IPS-15b (cell line): ENCODE data around the gene TGFBR2.
"Not testable (repeated sequence)": the region's sequence is repeated elsewhere in the genome, so short reads cannot be mapped to it uniquely, and the experiment has no call there.

Source experiments
- H3K27me3 ChIP-seq: one replicate; pipeline ENCODE4 v1.6.1; 2013; ENCODE audit warnings: low read length; ENCODE audit not compliant: control insufficient read depth, insufficient read depth
- H3K36me3 ChIP-seq: one replicate; pipeline ENCODE4 v1.6.1; 2013; ENCODE audit warnings: low read length; ENCODE audit not compliant: control insufficient read depth, insufficient read depth
- H3K4me1 ChIP-seq: one replicate; pipeline ENCODE4 v1.6.1; 2013; ENCODE audit warnings: mild to moderate bottlenecking, low read length; ENCODE audit not compliant: control insufficient read depth, insufficient read depth
- H3K4me3 ChIP-seq: one replicate; pipeline ENCODE4 v1.5.1; 2013; ENCODE audit warnings: low read depth, low read length
- H3K9ac ChIP-seq: one replicate; pipeline ENCODE4 v1.6.1; 2013; ENCODE audit warnings: low read depth, mild to moderate bottlenecking, low read length
- H3K9me3 ChIP-seq: one replicate; pipeline ENCODE4 v1.6.1; 2013; ENCODE audit warnings: mild to moderate bottlenecking, low read length; ENCODE audit not compliant: control insufficient read depth, insufficient read depth

Gene TGFBR2

DNA sequence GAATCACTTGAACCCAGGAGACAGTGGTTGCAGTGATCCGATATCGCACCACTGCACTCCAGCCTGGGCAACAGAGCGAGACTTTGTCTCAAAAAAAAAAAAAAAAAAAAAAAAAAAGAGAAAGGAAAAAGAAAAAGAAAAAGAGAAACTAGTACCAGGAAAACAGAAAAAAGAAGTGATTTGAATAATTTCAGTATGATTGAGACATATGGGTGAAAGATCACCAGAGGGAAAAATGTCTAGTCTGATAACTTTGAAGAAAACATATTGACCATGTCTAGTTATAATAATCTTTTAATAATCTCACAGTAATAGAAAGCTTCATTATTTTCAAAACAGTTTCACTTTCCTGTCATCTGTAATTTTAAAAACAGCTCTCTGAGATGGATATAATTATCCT is 16.4 kb downstream of the TGFBR2 start:
- no peaks in the 10 kb centered on the region for H3K4me1 ChIP-seq

DNA sequence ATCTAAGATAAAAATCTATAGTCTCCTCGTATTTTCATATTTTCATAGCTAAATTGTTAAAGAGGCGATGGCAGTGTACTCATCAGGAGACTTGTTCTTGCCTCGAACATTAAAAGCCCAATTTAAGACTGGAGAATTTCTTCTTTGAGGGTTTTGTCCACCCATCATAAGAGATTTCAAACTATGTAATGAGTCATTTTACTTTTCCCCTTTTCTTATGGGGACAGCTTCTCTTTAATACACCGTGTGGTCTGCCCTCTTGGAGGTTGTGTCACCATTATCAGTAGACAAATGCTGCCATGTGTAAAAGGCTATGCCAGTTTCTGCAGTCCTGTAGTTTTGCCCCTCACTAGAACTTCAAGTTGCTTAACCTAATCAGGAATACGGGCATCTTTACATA is 16.9 kb downstream of the TGFBR2 start:
- Histone ChIP-seq H3K36me3 (no peaks in the 10 kb centered on the region), H3K9me3 (no peaks in the 10 kb centered on the region), H3K9ac (no peak overlapping the region), H3K27me3 (no peaks in the 10 kb centered on the region), H3K4me3 (no peak overlapping the region), H3K4me1 (no peaks in the 10 kb centered on the region)

More for the DNA sequence above, 16.4 kb downstream of the TGFBR2 start:
- Histone ChIP-seq H3K9ac (no peak overlapping the region), H3K4me3 (no peak overlapping the region), H3K27me3 (no peaks in the 10 kb centered on the region), H3K36me3 (no peaks in the 10 kb centered on the region), H3K9me3 (no peaks in the 10 kb centered on the region)

DNA sequence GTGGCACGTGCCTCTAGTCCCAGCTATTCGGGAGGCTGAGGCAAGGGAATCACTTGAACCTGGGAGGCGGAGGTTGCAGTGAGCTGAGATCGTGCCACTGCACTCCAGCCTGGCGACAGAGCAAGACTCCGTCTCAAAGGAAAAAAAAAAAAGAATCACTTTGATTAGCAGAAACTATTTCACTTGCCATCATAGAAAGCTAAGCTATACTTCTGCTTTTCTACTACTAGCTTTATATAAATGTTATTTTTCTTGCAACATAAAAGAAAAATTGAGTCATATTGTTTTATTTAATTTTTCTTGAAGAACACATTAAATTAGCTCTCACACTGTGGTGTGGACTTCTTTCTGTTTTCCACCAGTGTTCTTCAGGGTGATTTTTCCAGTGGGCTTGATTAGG is 18.1 kb downstream of the TGFBR2 start:
- not testable (repeated sequence) for H3K9ac ChIP-seq, H3K4me1 ChIP-seq, H3K36me3 ChIP-seq

DNA sequence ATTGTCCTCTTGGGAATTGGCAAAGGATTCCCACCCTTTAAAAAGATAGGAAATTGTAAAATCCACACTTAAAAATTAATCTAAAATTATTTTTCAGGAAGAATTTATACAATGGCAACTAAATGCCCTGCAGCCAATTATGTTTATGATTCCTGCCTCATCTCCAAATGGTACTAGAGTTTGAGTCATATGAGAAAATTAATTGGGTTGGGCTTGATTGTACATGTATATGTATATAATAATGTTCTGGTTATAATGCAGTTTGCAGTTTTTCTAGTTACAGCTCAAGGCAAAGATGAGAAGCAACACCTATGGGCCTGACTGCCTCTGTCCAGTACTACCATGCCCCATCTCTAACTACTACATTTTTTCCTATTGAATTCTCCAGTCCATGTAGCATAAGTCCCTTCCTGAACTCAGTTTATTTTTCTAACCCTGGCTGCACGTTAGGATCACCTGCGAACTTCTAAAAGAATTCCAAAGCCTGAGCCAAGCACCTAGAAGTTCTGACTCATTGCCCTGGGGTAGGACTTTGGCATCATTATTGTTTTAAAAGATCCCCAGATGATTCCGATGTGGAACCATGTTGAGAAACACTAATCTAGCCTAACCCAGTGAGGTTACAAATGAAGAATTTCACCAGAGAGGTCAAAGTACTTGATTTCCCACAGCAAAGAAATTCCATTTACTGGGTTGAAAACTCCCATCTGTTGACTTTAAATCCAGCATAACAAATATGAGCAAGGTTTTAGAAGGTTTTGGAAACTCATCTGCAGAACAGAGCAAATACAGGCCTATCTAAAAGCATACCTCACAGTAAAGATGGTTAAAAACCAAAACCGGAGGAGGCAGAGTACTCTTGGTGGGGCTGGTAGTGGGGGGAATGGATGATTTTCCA is 19.4 kb downstream of the TGFBR2 start:
- Histone ChIP-seq H3K4me3 (no peak overlapping the region), H3K36me3 (no peaks in the 10 kb centered on the region), H3K27me3 (no peaks in the 10 kb centered on the region), H3K9me3 (no peaks in the 10 kb centered on the region), H3K4me1 (peaks cover 7% of the 10 kb centered on the region), H3K9ac (no peak overlapping the region)

More for the DNA sequence above, 18.1 kb downstream of the TGFBR2 start:
- not testable (repeated sequence) for H3K27me3 ChIP-seq, H3K4me3 ChIP-seq, H3K9me3 ChIP-seq

- Histone ChIP-seq H3K27me3 (no peaks in the 10 kb centered on the region), H3K36me3 (no peaks in the 10 kb centered on the region), H3K9me3 (no peaks in the 10 kb centered on the region), H3K9ac (no peak overlapping the region), H3K4me3 (no peak overlapping the region), H3K4me1 (peaks cover 7% of the 10 kb centered on the region)
Measured at GRCh38 chr3:30626443-30627180, 20.2 kb downstream of the TGFBR2 start.

DNA sequence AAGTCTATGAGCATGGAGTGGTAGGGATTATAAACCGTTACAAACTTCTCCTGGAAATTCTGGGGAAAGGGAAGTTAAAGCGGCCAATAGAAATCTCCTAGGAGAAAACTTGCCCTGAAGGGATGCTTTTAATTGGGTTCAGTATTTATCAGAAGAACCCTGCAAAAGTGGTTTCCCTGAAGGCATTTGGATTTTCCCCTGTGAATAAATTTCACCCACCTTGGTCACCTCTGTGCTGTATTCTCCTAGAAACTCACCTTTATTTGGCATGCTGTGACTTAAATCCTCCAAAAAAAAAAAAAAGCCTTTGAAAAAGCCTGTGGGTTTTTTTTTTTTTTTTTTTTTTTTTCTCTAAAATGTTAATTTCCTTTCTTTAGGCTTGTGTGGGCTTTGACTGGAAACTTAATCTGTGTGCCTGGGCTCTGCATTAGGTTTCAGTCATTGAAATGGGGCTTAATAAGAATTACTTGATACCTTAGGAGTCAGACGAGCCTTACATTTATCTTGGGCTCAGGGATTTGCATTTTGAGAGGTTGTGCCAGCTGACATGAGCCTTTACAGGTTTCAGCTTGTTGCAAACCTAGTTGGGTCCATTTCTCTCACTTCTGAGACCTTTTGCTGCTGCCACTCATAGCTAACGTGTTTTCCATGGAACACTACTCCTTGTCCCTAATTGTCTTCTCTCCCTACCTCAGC is 22.0 kb downstream of the TGFBR2 start:
- H3K36me3 ChIP-seq: no peaks in the 10 kb centered on the region
- H3K27me3 ChIP-seq: no peaks in the 10 kb centered on the region
- H3K4me3 ChIP-seq: no peak overlapping the region
- H3K9ac ChIP-seq: no peak overlapping the region
- no peaks in the 10 kb centered on the region for H3K9me3 ChIP-seq
- peaks cover 7% of the 10 kb centered on the region for H3K4me1 ChIP-seq

GRCh38 chr3:30628901-30629590 is 22.6 kb downstream of the TGFBR2 start:
- Histone ChIP-seq H3K27me3 (no peaks in the 10 kb centered on the region), H3K36me3 (no peaks in the 10 kb centered on the region), H3K9ac (no peak overlapping the region), H3K4me1 (peaks cover 7% of the 10 kb centered on the region), H3K9me3 (no peaks in the 10 kb centered on the region), H3K4me3 (no peak overlapping the region)

DNA sequence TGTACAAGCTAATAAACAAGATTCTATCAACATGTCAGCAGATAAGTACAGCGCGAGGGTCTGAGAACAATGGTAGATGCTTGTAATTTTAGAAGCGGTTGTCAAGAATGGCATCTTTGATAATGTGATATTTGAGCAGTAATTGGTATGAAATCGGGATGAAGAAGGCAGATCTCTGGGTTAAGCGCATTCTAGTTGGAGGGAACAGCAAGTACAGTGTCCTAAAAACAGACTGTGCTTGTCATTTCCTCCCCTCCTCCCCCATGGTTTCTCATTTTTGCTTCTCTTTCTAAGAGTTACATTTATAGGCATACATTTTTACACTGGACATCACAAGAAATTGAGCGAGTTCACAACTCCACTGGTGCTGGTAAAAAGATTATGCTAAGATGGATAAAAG is 23.3 kb downstream of the TGFBR2 start:
- Histone ChIP-seq H3K9me3 (no peaks in the 10 kb centered on the region), H3K27me3 (no peaks in the 10 kb centered on the region), H3K4me1 (peaks cover 7% of the 10 kb centered on the region), H3K4me3 (no peak overlapping the region), H3K36me3 (no peaks in the 10 kb centered on the region), H3K9ac (no peak overlapping the region)

GRCh38 chr3:30630238-30631030 is 24.0 kb downstream of the TGFBR2 start:
- Histone ChIP-seq H3K4me1 (peaks cover 7% of the 10 kb centered on the region), H3K36me3 (no peaks in the 10 kb centered on the region), H3K9ac (no peak overlapping the region), H3K9me3 (no peaks in the 10 kb centered on the region), H3K27me3 (no peaks in the 10 kb centered on the region), H3K4me3 (no peak overlapping the region)

GRCh38 chr3:30631243-30631904 is 25.0 kb downstream of the TGFBR2 start:
- H3K9ac ChIP-seq: no peak overlapping the region
- H3K36me3 ChIP-seq: no peaks in the 10 kb centered on the region

More at GRCh38 chr3:30631243-30631904, 25.0 kb downstream of the TGFBR2 start:
- Histone ChIP-seq H3K4me1 (peaks cover 10% of the 10 kb centered on the region), H3K4me3 (no peak overlapping the region), H3K27me3 (no peaks in the 10 kb centered on the region), H3K9me3 (no peaks in the 10 kb centered on the region)
